ENCODE results near the gene DNM3. TPM values are rescaled to one million over a fixed set of nuclear protein-coding genes. Genes with fewer than 3 reads are reported as not detected.

DNM3 gene
- total RNA-seq, 1 donor from 2014 or later, result 4.7 TPM

DNA sequence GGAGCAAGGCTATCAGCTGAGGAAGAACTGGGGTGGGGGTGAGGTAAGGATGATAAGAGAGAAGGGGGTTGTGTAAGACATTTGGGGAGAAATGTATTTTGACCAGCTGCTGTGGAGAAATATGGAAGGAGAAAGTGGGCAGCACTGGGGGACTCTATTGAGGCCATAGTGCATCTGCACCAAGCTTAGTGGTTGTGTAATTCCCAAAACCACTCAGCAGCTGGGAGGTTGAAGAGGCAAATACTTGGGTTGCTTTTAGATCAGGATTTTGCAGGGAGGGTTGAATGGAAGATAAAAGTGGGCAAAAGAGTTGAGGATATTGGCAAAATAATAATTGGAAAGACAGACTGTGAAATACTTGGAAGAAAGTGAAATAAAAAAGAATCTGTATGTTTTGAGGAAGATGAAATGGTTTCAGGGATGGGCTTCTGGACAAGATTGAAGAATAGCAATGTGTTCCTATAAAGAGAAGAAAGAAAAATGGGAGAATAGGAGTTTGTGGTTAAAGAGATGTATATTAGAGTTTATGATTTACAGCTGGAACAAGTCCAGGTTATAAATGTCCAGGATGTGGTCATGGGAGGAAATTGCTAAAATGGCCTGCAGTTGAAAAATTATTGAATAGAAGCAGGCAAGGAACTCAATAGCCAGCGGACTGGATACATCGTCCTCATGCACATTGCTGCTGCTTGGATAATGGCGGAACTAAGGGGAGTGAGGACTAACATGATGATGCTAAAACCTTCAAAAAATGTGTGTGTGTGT, 162.7 kb downstream of the DNM3 start:
- H3K4me1 ChIP-seq (ENCODE audit: insufficient read depth, low read length), result peaks cover 2% of the 10 kb centered on the region
- H2AFZ ChIP-seq (ENCODE audit: low read depth, low read length), result no peak overlapping the region
- no peaks in the 10 kb centered on the region for H4K20me1 ChIP-seq (ENCODE audit: insufficient read depth, low read length)
- no peak overlapping the region for H3K4me3 ChIP-seq (ENCODE audit: insufficient read depth, low read depth, low read length)
- H3K9ac ChIP-seq (ENCODE audit: low read length), result no peak overlapping the region
- DNase-seq (ENCODE audit: low read depth), result peak; percentile 26
- FAIRE-seq, result no peak
- H3K36me3 Mint-ChIP-seq (ENCODE audit: low read depth, unreplicated experiment), result no peaks in the 10 kb centered on the region
- no peak overlapping the region for H3K27ac ChIP-seq (ENCODE audit: low read depth, low read length)
- H3K27ac Mint-ChIP-seq (ENCODE audit: unreplicated experiment), result peak overlapping the region; percentile 17
- no peaks in the 10 kb centered on the region for H3K9me3 Mint-ChIP-seq (ENCODE audit: unreplicated experiment)
- H3K27me3 ChIP-seq (ENCODE audit: insufficient read depth, low read length), result no peaks in the 10 kb centered on the region
- no peaks in the 10 kb centered on the region for H3K9me3 ChIP-seq (ENCODE audit: insufficient read depth, low read depth, low read length)
- H3K36me3 ChIP-seq (ENCODE audit: insufficient read depth, low read length), result no peaks in the 10 kb centered on the region
- H3K27me3 Mint-ChIP-seq (ENCODE audit: low read depth, unreplicated experiment), result no peaks in the 10 kb centered on the region
- no peak overlapping the region for H3K4me2 ChIP-seq (ENCODE audit: low read length)
- no peak overlapping the region for H3K4me3 Mint-ChIP-seq (ENCODE audit: unreplicated experiment)
- H3K4me1 Mint-ChIP-seq (ENCODE audit: low read depth, unreplicated experiment), result peaks cover 23% of the 10 kb centered on the region
- TF ChIP-seq EZH2 (IDR thresholded peaks at IDR 0.05; ENCODE audit: insufficient read depth, low read length), result no peak
- TF ChIP-seq, protein P1, sequence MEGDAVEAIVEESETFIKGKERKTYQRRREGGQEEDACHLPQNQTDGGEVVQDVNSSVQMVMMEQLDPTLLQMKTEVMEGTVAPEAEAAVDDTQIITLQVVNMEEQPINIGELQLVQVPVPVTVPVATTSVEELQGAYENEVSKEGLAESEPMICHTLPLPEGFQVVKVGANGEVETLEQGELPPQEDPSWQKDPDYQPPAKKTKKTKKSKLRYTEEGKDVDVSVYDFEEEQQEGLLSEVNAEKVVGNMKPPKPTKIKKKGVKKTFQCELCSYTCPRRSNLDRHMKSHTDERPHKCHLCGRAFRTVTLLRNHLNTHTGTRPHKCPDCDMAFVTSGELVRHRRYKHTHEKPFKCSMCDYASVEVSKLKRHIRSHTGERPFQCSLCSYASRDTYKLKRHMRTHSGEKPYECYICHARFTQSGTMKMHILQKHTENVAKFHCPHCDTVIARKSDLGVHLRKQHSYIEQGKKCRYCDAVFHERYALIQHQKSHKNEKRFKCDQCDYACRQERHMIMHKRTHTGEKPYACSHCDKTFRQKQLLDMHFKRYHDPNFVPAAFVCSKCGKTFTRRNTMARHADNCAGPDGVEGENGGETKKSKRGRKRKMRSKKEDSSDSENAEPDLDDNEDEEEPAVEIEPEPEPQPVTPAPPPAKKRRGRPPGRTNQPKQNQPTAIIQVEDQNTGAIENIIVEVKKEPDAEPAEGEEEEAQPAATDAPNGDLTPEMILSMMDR (IDR thresholded peaks at IDR 0.05; ENCODE audit: insufficient read depth, low read depth, low read length), result no peak
- H3K79me2 ChIP-seq (ENCODE audit: insufficient read depth, low read length), result no peaks in the 10 kb centered on the region

- Mint-ChIP-seq H3K27ac (ENCODE audit: unreplicated experiment) (no peak overlapping the region), H3K9me3 (ENCODE audit: unreplicated experiment) (no peaks in the 10 kb centered on the region), H3K36me3 (ENCODE audit: low read depth, unreplicated experiment) (no peaks in the 10 kb centered on the region), H3K4me3 (ENCODE audit: unreplicated experiment) (no peak overlapping the region), H3K27me3 (ENCODE audit: low read depth, unreplicated experiment) (no peaks in the 10 kb centered on the region), H3K4me1 (ENCODE audit: low read depth, unreplicated experiment) (peaks cover 23% of the 10 kb centered on the region)
- Histone ChIP-seq H3K27ac (ENCODE audit: low read depth, low read length) (no peak overlapping the region), H3K4me3 (ENCODE audit: insufficient read depth, low read depth, low read length) (no peak overlapping the region), H2AFZ (ENCODE audit: low read depth, low read length) (no peak overlapping the region), H3K79me2 (ENCODE audit: insufficient read depth, low read length) (no peaks in the 10 kb centered on the region), H3K4me2 (ENCODE audit: low read length) (no peak overlapping the region), H3K36me3 (ENCODE audit: insufficient read depth, low read length) (no peaks in the 10 kb centered on the region), H3K27me3 (ENCODE audit: insufficient read depth, low read length) (no peaks in the 10 kb centered on the region), H3K9me3 (ENCODE audit: insufficient read depth, low read depth, low read length) (no peaks in the 10 kb centered on the region), H3K9ac (ENCODE audit: low read length) (no peak overlapping the region), H3K4me1 (ENCODE audit: insufficient read depth, low read length) (peaks cover under 1% of the 10 kb centered on the region), H4K20me1 (ENCODE audit: insufficient read depth, low read length) (no peaks in the 10 kb centered on the region)
- DNase-seq (ENCODE audit: low read depth) (no peak), FAIRE-seq (no peak)
- TF ChIP-seq, protein P1 (IDR thresholded peaks at IDR 0.05; ENCODE audit: insufficient read depth, low read depth, low read length), result no peak
- no peak for TF ChIP-seq EZH2 (IDR thresholded peaks at IDR 0.05; ENCODE audit: insufficient read depth, low read length)
Observed at GRCh38 chr1:172004671-172005070, 163.4 kb downstream of the DNM3 start.

- H2AFZ ChIP-seq (ENCODE audit: low read depth, low read length), result no peak overlapping the region
- H3K27ac ChIP-seq (ENCODE audit: low read depth, low read length), result no peak overlapping the region
- no peaks in the 10 kb centered on the region for H3K27me3 ChIP-seq (ENCODE audit: insufficient read depth, low read length)
- H3K9me3 Mint-ChIP-seq (ENCODE audit: unreplicated experiment), result peaks cover 2% of the 10 kb centered on the region
- H3K4me1 ChIP-seq (ENCODE audit: insufficient read depth, low read length), result no peaks in the 10 kb centered on the region
- no peaks in the 10 kb centered on the region for H3K79me2 ChIP-seq (ENCODE audit: insufficient read depth, low read length)
- H3K4me3 ChIP-seq (ENCODE audit: insufficient read depth, low read depth, low read length), result no peak overlapping the region
- no peaks in the 10 kb centered on the region for H3K27me3 Mint-ChIP-seq (ENCODE audit: low read depth, unreplicated experiment)
- H3K4me2 ChIP-seq (ENCODE audit: low read length), result peak overlapping the region; percentile 5
- H3K9ac ChIP-seq (ENCODE audit: low read length), result no peak overlapping the region
- H3K27ac Mint-ChIP-seq (ENCODE audit: unreplicated experiment), result peak overlapping the region; percentile 64
- no peaks in the 10 kb centered on the region for H3K36me3 Mint-ChIP-seq (ENCODE audit: low read depth, unreplicated experiment)
- H3K4me1 Mint-ChIP-seq (ENCODE audit: low read depth, unreplicated experiment), result peaks cover 23% of the 10 kb centered on the region
- H3K36me3 ChIP-seq (ENCODE audit: insufficient read depth, low read length), result no peaks in the 10 kb centered on the region
- H3K4me3 Mint-ChIP-seq (ENCODE audit: unreplicated experiment), result no peak overlapping the region
- FAIRE-seq (peak; percentile 75), DNase-seq (ENCODE audit: low read depth) (peak; percentile 91)
- H3K9me3 ChIP-seq (ENCODE audit: insufficient read depth, low read depth, low read length), result no peaks in the 10 kb centered on the region
- no peaks in the 10 kb centered on the region for H4K20me1 ChIP-seq (ENCODE audit: insufficient read depth, low read length)
- TF ChIP-seq, protein P1 (IDR thresholded peaks at IDR 0.05; ENCODE audit: insufficient read depth, low read depth, low read length), result no peak
- TF ChIP-seq EZH2 (IDR thresholded peaks at IDR 0.05; ENCODE audit: insufficient read depth, low read length), result no peak
Observed at GRCh38 chr1:172005856-172006255, 164.6 kb downstream of the DNM3 start.
